ENCODE measurements around the gene SPOUT1.
A peak's percentile ranks its signal among the peaks of the same experiment; 100 is the strongest.
"Not testable (repeated sequence)": the region's sequence is repeated elsewhere in the genome, so short reads cannot be mapped to it uniquely, and the experiment has no call there.

The SPOUT1 gene

DNA sequence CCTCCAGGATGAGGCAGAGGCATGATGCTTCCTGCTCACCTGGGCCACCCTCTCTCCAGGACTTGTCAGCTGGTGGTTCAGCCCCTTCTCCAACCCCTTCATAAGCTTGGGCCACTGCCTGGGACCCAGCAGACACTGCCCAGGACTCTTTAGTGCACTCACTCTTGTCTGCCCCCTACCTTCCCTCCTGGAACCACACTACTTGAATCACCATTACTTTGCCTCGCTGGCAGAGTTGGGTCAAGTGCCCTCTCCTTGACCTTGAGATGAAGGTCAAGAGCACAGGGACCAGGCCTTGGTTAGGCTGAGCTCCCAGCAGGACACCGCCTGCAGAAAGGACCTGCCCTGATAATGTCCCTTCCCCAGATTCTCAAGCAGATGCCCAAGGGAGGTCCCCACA lies 19.8 kb downstream of the SPOUT1 start:
- DNase-seq (ENCODE audit: low read depth): no peak

DNA sequence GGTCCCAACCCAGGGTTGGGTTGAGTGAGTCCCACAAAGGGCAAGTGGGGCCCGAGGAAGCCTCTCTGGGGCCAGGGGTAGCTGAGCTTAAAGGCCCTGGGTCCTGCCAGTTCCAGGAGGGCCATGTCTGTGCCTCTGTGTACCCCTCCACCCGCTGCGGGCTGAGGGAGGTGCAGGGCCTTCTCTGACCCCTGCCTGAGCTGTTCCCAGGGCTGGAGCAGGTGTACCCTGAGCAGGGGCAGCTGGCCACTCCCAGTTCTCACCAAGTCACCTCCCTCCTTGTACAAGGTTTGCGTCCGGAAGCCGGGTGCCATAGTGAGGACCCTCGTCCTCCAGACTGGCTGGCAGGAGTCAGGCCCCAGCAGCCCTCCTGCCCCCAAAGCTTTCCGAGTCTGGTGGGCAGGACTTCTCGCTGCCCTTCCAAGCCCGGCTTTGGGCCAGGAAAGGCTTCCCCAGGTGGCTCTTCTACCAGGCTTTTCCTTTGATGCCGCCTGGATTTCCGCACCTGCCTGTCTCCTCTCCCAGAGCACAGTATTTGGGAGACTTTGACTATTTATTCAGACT lies 20.5 kb downstream of the SPOUT1 start:
- DNase-seq (ENCODE audit: low read depth): no peak

DNA sequence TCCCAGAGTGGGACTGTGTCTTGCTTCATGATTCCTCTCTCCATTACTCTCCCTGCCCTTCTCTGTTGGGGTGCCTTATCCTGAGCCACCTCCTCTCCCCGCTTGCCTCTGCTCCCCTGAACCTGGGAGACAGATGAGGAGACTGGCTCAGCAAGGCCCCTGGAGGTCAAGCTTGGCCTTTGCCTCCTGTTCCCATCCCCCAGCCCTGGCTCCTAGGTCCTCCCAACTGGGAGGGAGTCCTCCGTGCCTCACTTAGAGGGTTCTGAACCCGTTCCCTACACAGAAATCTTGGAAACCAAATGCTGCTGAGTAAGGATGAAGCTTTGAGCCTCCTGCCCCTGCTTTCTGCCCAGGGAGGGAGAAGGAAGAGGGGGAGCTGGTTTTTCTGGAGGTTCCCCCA lies 21.1 kb downstream of the SPOUT1 start:
- no peak for DNase-seq (ENCODE audit: low read depth)

DNA sequence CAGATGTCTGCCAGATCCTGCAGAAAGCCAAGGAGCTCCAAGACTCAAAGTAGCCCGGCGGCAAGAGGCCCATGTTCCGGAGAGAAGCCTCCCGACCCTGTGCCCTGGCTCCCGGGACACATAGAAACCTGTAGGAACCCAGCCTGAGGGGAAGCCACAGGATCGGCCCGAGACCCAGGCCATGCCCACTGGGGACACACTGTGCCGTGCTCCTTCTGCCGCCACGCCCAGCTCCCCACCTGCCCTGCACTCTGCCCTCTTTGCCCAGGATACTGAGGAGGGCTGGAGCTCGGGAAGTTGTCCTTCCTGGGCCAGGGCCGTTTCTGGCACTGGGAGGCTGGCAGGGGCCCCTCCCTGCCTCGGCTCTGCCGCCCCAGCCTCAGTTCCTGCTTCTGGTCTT lies 21.8 kb downstream of the SPOUT1 start:
- no peak for DNase-seq (ENCODE audit: low read depth)

DNA sequence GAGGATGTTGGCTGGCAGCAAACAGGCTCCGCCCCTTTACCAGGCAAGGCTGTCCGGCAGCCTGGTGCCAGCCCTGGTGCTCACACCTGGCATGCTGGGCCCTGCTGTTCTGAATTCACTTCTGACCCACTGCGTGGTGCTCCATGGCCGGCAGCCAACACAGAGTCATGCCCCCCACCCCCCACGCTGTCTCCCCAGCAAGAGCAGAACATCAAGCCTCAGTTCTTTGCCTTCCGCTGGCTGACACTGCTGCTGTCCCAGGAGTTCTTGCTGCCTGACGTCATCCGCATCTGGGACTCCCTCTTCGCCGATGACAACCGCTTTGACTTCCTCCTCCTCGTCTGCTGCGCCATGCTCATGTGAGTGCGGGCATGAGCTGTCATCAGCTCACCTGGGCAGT lies 23.9 kb downstream of the SPOUT1 start:
- DNase-seq (ENCODE audit: low read depth): no peak

DNA sequence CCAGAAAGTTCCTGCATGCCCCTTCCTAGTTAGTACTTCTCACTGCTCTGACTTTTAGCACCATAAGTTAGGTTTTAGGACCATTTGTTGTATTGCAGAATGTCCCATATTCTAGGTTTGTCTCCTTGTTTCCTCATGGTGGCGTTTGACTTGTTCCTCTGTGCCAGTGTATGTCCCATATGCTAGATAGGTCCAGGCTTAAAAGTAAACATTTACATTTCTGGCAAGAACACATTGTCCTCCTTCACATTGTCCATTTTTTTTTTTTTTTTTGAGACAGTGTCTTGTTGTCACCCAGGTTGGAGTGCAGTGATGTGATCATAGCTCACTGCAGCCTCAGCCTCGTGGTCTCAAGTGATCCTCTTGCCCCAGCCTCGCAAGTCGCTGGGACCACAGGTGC lies 27.1 kb downstream of the SPOUT1 start:
- DNase-seq (ENCODE audit: low read depth): no peak

DNA sequence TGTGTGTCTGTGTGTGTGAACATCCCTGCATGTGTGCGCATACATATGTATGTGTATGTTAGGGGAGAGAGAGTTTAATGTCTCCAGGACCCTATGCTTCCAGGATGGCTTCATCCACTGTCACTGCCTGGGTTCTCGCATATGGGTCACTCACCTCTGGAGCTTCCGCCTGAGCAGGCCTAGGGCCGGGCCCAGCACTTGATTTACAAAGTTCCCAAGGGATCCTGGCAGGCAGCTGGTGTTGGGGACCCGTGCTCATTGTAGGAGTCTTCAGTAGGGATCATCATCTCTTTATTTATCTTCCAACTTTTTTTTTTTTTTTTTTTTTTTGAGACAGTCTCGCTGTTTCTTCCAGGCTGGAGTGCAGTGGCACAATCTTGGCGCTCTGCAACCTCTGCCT lies 29.5 kb downstream of the SPOUT1 start:
- no peak for DNase-seq (ENCODE audit: low read depth)

DNA sequence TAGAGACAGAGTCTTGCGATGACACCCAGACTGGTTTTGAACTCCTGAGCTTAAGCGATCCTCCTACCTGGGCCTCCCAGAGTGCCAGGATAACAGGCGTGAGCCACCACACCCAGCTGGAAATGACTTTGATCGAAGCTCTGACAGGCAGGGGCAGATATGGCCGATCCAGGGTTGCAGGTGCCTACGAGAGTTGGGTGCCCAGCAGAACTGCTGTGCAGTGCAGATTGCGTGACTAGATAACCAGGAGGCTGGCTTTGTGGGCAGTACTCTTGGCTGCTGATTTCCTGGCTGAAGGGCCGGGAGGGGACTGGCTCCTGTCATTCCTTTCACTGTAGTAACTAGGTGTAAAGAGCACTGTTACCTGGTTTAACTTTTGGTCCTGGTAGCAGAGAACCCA lies 30.7 kb downstream of the SPOUT1 start:
- no peak for DNase-seq (ENCODE audit: low read depth)

DNA sequence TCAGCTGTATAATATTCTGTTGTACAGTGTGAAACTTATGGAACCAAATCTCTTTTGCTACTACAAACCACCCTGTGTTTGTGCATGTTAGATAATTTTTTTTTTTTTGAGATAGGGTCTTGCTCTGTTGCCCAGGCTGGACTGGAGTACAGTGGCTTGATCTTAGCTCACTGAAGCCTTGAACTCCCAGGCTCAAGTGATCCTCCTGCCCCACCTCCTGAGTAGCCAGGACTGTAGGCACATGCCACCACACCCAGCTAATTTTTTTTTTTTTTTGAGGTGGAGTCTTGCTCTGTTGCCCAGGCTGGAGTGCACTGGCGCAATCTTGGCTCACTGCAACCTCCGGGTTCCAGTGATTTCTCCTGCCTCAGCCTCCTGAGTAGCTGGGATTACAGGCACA lies 34.6 kb downstream of the SPOUT1 start:
- not testable (repeated sequence) for DNase-seq (ENCODE audit: low read depth)

DNA sequence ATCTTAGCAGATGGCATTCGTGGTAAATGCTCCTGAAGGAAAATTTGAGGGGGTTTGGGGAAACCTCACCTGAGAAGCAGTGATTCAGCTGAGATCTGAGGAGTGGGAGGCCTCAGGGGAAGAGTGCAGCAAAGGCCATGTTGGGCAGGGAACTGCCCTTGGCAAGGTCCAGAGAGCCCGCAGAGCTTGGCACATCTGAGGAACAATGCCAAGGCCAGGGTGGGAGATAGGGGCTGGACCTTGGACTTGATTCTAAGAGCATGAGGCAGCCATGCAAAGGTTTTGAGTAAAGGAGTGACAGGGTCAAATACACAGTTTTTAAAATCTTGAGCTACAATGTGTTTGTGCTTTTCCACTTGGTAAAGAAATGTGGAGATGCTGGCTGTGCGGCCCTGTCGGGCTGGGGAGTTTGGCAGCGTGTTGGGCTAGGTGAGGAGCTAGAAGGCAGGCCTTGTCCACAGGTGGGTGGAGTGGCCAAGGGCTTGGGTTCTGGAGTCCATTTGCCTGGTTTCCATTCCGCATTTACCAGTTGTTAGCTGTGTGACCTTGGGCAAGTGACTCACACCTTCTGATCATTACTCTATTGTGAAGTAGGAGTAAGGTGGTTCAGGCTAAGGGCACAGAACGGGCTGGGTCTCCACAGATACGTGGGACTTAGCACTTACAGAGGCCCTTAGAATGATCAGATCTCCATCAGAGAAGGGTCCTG lies 36.5 kb downstream of the SPOUT1 start:
- DNase-seq (ENCODE audit: low read depth): no peak

DNA sequence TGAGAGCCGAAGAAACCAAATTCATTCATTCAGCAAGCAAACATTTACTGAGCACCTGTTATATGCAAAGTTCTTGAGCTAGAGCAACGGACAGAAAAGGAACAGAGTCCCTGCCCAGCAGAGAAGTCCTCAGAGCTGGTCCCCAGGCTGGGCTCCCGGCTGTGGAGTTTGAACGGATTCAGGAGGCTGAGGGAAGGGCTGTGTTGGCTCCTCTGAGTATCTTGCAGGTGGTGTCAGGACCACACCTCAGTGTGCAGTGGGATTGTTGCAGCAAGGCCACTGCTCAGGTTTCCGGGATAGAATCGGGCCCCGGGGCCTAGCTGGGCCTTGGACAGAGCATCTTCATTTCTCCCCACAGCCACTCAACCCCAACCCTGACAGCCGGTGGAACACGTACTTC lies 37.5 kb downstream of the SPOUT1 start:
- no peak for DNase-seq (ENCODE audit: low read depth)

DNA sequence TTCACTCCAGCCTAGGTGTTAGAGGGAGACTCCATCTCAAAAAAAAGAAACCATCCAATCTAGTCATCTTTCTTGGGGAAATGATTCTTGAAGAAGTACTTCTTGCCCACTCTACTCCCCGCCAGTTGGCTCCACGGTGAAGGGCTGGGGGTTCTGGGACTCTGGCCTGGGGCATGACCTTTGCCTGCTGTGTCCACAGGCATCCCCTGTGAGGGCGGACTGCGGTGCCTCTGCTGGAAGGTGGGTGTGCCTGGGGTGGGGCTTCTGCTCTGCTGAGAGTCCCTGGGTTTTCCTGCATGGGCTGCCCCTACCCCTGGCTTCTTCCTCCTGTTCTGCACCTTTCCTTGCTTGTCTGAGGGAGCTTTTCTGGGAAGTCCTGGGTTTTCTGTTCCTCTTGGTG lies 39.1 kb downstream of the SPOUT1 start:
- DNase-seq (ENCODE audit: low read depth): no peak

DNA sequence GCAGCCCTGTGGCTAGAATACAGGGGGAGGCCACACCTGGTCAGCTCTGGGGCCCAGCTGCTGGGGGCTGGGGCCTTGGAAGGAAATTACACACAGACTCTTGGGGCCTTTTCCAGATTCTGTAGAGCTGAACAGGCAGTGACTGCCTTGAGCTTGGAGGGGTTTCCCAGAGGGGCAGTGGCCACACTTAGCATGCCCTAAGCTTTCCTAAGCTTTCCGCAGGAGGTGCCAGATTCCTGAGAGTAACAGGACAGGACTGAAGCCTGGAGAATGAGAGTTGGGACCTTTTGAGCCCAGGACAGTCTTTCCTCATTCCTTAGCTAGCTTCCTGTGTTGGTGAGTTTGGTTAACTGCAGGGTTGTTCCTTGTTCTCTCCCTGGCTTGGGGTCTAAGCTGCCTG lies 41.1 kb downstream of the SPOUT1 start:
- DNase-seq (ENCODE audit: low read depth): no peak

DNA sequence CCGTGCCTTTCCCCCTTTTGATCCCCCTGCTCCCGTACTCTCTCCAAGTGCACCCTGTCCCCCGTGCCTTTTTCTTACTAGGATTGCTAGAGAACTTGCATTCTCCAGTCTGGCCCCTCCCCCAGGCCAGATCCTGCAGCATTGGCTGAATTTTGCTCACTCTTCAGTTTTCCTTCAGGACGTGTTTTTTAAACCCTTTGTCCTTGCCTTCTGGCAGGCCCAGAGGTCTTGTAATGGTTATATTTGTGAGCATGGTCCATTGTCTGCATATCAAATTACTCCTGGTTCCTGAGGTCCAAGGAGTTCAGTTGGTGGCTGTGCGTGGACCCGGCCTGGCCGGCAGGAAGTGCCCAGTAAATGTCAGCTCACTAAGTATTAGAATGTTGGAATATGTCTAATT lies 41.9 kb downstream of the SPOUT1 start:
- no peak for DNase-seq (ENCODE audit: low read depth)

DNA sequence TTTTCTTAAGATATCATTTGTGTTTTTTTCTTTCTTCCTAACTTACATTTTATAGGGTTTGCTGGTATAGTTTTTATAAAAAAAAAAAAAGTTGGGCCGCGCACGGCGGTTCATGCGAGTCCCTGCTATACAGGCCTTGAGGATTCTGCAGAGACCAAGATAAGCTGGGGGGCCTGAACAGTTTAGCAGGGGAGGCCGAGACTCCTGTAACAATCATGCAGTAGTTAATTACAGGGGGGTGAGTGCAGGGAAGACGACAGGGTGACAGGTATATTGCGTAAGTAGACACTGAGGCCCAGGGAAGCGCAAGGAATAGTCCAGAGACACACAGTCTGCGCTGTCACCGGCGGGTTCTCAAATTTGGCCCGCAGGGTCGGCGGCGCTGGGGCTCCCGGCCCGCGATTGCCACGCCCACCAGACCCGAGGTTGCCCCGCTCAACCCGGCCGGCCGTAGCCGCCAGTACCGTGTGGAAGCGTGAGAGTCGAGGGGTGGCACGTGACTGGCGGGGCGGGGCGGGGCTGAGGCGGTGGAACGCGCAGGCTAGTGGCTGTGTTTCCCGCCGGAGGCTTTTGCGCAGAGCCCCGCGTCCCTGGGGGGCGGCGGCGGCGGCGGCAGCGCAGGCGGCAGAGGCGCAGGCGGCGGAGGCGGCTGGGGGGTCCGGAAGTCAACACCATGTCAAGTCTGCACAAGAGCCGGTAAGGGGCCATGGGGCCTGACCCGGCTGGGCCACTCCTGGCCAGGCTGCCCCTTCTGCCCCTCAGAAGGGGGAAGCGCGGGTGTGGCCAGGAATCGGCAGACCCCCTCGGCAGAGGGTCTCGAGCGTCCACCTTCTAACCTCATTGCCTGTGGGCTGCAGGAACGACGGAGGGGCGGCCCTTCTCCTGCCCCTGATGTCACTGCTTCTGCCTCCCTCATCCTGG lies 42.7 kb downstream of the SPOUT1 start, which contains the start of gene TBC1D13:
TBC1D13 (plus strand) TSS at position 573 of the 921 bp plus-strand sequence; CDS start at position 674, 101 bp downstream.
- DNase-seq (ENCODE audit: low read depth): peak; percentile 86

DNA sequence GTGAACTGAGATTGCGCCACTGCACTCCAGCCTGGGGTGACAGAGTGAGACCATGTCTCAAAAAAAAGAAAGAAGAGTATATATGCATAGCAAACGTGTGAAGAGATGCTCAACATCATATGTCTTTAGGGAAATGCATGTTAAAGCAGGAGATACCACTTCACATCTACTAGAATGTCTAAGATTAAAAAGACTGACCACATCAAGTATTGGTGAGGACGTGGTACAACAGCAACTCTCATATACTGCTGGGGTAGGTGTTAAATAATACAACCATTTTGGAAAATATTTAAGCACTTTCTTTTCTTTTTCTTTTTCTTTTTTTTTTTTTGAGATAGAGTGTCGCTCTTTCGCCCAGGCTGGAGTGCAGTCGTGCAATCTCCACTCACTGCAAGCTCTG lies 44.2 kb downstream of the SPOUT1 start:
- DNase-seq (ENCODE audit: low read depth): no peak

DNA sequence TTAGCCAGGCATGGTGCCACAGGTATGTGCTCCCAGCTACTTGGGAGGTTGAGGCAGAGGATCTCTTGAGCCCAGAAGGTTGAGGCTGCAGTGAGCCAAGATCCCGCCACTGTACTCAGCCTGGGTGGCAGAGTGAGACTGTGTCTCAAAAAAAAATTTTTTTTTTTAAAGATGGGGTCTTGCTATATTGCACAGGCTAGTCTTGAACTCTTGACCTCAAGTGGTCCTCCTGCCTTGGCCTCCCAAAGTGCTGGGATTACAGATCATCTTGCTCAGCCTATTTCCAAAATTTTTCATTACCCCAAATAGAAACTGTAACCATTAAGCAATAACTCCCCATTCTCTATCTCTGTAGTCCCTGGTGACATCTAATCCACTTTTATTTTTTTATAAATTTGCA lies 46.9 kb downstream of the SPOUT1 start:
- DNase-seq (ENCODE audit: low read depth): no peak

DNA sequence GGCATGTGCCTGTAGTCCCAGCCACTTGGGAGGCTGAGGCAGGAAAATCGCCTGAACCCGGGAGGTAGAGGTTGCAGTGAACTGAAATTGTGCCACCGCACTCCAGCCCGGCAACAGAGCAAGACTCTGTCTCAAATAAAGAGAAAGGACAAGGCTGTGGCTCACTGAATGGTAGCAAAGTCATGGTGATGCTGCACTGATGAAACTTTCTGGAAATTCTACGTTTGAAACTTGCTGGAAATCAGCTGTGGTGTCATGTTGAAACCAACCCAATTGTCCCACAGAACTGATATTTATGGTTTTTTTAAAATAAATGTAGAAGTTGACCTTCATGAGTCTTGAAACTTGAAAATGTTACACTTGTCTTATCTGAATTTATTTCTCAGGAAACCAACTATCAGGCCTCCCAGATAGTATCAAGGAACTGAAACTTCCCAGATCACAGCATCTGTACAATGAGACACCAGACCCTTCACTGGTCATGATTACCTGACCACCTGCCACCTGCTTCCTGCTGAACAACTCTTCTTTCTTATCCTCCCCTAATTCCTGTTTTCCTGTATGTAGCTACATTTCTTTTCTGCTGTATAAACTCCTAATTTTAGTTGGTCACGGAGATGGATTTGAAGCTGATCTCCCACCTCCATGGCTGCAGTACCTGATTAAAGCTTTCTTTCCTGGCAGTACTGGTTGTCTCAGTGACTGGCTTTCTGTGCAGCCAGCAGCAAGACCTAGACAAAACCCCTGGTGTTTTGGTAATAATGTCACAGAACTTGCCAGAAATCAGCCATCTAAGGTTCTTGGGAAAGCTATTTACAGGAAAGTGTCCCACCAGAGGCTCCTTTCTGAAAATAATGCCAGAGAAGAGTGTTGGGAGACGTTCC lies 48.2 kb downstream of the SPOUT1 start:
- no peak for DNase-seq (ENCODE audit: low read depth)

DNA sequence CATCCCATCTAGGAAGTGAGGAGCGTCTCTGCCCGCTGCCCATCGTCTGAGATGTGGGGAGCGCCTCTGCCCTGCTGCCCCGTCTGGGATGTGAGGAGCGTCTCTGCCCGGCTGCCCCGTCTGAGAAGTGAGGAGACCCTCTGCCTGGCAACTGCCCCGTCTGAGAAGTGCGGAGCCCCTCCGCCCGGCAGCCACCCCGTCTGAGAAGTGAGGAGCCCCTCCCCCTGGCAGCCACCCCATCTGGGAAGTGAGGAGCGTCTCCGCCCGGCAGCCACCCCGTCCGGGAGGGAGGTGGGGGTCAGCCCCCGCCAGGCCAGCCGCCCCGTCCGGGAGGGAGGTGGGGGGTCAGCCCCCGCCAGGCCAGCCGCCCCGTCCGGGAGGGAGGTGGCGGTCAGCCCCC lies 49.5 kb downstream of the SPOUT1 start:
- not testable (repeated sequence) for DNase-seq (ENCODE audit: low read depth)

DNA sequence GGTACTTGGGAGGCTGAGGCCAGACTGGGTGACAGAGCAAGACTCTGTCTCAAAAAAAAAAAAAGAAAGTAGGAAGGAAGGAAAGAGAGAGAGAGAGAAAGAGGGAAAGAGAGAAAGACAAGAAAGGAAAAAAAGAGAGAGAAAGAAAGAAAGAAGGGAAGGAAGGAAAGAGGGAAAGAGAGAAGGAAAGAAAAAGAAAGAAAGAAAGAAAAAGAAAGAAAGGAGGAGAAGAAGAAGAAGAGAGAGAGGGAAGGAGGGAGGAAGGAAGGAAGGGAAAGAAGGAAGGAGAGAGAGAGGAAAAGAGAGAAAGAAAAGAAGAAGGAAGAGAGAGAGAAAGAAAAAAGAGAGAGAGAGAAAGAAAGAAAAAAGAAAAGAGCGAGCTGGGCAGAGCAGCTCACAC lies 54.8 kb downstream of the SPOUT1 start:
- no peak for DNase-seq (ENCODE audit: low read depth)

DNA sequence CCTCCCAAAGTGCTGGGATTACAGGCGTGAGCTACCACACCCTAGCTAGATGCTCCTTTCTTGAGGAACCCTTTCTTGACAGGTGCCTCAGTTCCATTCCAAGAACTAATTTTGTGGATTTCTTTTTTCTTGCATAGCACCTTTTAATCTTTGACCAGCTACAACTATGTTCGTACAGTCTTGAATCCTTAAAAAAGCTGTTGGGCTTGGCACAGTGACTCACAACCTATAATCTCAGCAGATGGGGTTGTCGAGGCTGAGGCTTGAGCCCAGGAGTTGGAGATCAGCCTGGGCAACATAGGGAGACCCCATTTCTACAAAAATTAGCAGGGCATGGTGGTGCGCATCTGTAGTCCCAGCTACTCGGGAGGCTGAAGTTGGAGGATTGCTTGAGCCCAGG lies 56.5 kb downstream of the SPOUT1 start:
- DNase-seq (ENCODE audit: low read depth): no peak
